Activated CD8-positive, alpha-beta memory T cell treated with anti-CD3 and anti-CD28 coated beads, Interleukin-2, amount 50 U/mL, for 48 hours (primary cell): ENCODE measurements around the gene MISP.

Source experiments
- DNase-seq: peaks from one replicate; pipeline ENCODE4 v3.0.0-alpha.2; 2020

Gene MISP

DNA sequence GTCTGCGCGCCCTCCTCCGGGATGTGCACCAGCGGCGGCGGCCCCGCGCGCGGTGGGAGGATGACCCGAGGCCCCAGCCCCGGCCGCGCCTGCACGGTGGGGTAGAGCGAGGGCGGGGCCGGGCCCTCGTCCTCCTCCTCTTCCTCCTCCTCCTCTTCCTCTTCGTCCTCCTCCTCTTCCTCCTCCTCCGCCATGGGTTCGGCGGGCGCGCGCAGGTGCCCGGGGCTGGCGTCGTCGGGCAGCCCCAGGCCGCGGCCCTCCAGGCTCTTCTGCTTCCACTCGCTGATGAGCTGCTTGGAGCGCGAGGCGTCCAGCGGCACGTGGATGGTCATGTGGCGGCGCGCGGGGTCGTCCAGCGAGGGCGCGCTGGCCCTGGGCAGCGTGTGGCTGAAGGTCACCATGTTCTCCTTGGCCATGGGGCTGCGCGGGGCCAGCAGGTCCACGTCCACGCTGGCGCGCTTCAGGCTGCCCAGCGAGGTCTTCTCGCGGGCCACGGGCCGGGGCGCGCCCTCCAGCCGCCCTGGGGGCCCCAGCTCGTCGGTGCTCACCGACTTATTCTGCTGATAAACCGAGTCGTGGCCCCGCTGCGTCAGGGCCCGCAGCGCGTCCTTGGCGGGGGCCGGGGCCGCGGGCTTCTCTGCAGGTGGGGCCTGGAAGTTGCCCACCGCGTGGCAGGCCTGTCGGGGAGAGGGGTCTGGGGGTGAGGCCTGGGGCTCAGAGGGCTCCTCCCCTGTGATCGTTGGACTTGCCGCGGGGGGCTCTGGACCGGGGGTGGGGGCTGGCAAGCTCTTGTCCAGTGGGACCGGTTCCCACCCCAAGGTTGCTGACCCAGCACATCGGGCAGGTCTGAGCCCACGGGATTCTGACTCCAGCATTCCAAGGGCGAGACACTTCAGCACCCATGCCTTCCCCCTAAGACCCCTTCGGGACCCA lies 62.6 kb downstream of the MISP start:
- no peak for DNase-seq
